PC-9 (cell line): ENCODE measurements around the gene ATP5ME. TPM values are rescaled to one million over a fixed set of nuclear protein-coding genes. Genes with fewer than 3 reads are reported as not detected.

Source experiments
- BruUV-seq: library from RNA; stranded (reverse); fragments of 400-500 nt; replicated peaks from 2 replicates; lab custom pipeline; 2021; lab: Mats Ljungman, UMichigan
- CTCF ChIA-PET: fragments of 300-600 bp; sonication (Branson Sonifier 250); formaldehyde crosslinking; loops from one replicate; lab custom pipeline; 2022; ENCODE audit warnings: antibody characterized with exemption; lab: Charles Lee
- POLR2A ChIA-PET: fragments of 300-600 bp; sonication (Branson Sonifier 250); formaldehyde crosslinking; loops from one replicate; lab custom pipeline; 2022; ENCODE audit warnings: antibody characterized with exemption; ENCODE audit not compliant: unreplicated experiment; lab: Charles Lee
- DNase-seq, 2 experiments: peaks; one replicate each; pipeline versions ENCODE4 v3.0.0 to v3.0.0-alpha.2; 2015 to 2022; ENCODE audit warnings: mixed read lengths in 1 of 2
- H2AFZ ChIP-seq: fragments of 200-600 bp; sonication (generic); 2 replicates; pipeline ENCODE4 v1.8.1; 2017; ENCODE audit warnings: antibody characterized with exemption
- H3F3A ChIP-seq: fragments of 200-600 bp; sonication (generic); 2 replicates; pipeline ENCODE4 v1.8.1; 2017; ENCODE audit warnings: antibody characterized with exemption, mild to moderate bottlenecking, low read depth; ENCODE audit not compliant: insufficient read depth
- H3K27ac ChIP-seq: fragments of 200-600 bp; sonication (generic); 2 replicates; pipeline ENCODE4 v1.6.1; 2016; ENCODE audit warnings: mixed run types
- H3K27me3 ChIP-seq: fragments of 200-600 bp; sonication (generic); 2 replicates; pipeline ENCODE4 v1.6.1; 2016; ENCODE audit warnings: low read depth, mixed run types; ENCODE audit not compliant: insufficient read depth
- H3K36me3 ChIP-seq: fragments of 200-600 bp; sonication (generic); 2 replicates; pipeline ENCODE4 v1.6.1; 2016; ENCODE audit warnings: low read depth, mixed run types
- H3K4me1 ChIP-seq: fragments of 200-600 bp; sonication (generic); replicated peaks from 2 replicates; pipeline ENCODE4 v1.6.1; 2016; ENCODE audit warnings: mixed run types; ENCODE audit not compliant: insufficient read depth
- H3K4me2 ChIP-seq: fragments of 200-600 bp; sonication (generic); 2 replicates; pipeline ENCODE4 v1.6.1; 2017; ENCODE audit warnings: mixed run types
- H3K4me3 ChIP-seq: fragments of 200-600 bp; sonication (generic); 2 replicates; pipeline ENCODE4 v1.6.1; 2016; ENCODE audit warnings: mixed run types
- H3K79me2 ChIP-seq: fragments of 200-600 bp; sonication (generic); 2 replicates; pipeline ENCODE4 v1.6.1; 2017; ENCODE audit warnings: low read depth, mixed run types
- H3K9me2 ChIP-seq: fragments of 200-600 bp; sonication (generic); 2 replicates; pipeline ENCODE4 v1.8.1; 2017; ENCODE audit warnings: mild to moderate bottlenecking; ENCODE audit not compliant: insufficient read depth
- H3K9me3 ChIP-seq: fragments of 200-600 bp; sonication (generic); 2 replicates; pipeline ENCODE4 v1.8.1; 2016; ENCODE audit warnings: low read depth; ENCODE audit not compliant: insufficient read depth
- H4K20me1 ChIP-seq: fragments of 200-600 bp; sonication (generic); 2 replicates; pipeline ENCODE4 v1.8.1; 2017; ENCODE audit not compliant: insufficient read depth
- CTCF ChIP-seq: fragments of 200-600 bp; sonication (generic); conservative IDR thresholded peaks from 2 replicates; pipeline ENCODE4 v1.6.1; 2017; ENCODE audit warnings: mixed run types, antibody characterized with exemption, mild to moderate bottlenecking, moderate library complexity
- EZH2 ChIP-seq: fragments of 200-600 bp; sonication (generic); IDR thresholded peaks from 2 replicates; pipeline ENCODE4 v1.8.0; 2017; ENCODE audit warnings: antibody characterized with exemption, low read depth
- intact Hi-C: fragments of 100-400 bp; cut with micrococcal nuclease; formaldehyde crosslinking; loops from one replicate; pipeline ENCODE4 v1.10.0; 2022; ENCODE audit not compliant: unreplicated experiment
- total RNA-seq: library from RNA; stranded (reverse); gene quantifications from 2 replicates; pipeline ENCODE4 v1.2.3, GENCODE V29; 2021

Gene ATP5ME
- total RNA-seq, 1 experiment from 2014 or later: 334 TPM

GRCh38 chr4:658681-659667 is 15.1 kb downstream of the ATP5ME start:
- intact Hi-C loops: no loop called here
- CTCF ChIA-PET: no interaction called here
- Histone ChIP-seq H3K27me3 (peaks cover 19% of the 10 kb centered on the region; the same call in 1 of the 2 replicates), H3K9me3 (no peaks in the 10 kb centered on the region), H3K36me3 (no peaks in the 10 kb centered on the region), H3K9me2 (no peaks in the 10 kb centered on the region), H3K4me1 (no peaks in the 10 kb centered on the region), H3K4me2 (no peak overlapping the region), H2AFZ (no peak overlapping the region), H3K4me3 (no peak overlapping the region), H3K27ac (no peak overlapping the region), H3K79me2 (no peaks in the 10 kb centered on the region), H4K20me1 (no peaks in the 10 kb centered on the region), H3F3A (no peaks in the 10 kb centered on the region)
- BruUV-seq: no TSS peak
- TF ChIP-seq CTCF: no peak
- no peak for TF ChIP-seq EZH2
- POLR2A ChIA-PET: no interaction called here
- DNase-seq: no peak

- TF ChIP-seq EZH2 (no peak), CTCF (no peak)
- POLR2A ChIA-PET: no interaction called here
- CTCF ChIA-PET: no interaction called here
- Histone ChIP-seq H3K9me2 (no peaks in the 10 kb centered on the region), H2AFZ (no peak overlapping the region), H3K36me3 (no peaks in the 10 kb centered on the region), H4K20me1 (no peaks in the 10 kb centered on the region), H3F3A (no peaks in the 10 kb centered on the region), H3K27ac (no peak overlapping the region), H3K4me1 (no peaks in the 10 kb centered on the region), H3K4me2 (no peak overlapping the region), H3K27me3 (peaks cover 29% of the 10 kb centered on the region; the same call in 1 of the 2 replicates), H3K4me3 (no peak overlapping the region), H3K79me2 (no peaks in the 10 kb centered on the region), H3K9me3 (no peaks in the 10 kb centered on the region)
- intact Hi-C loops: no loop called here
- no peak for DNase-seq
- BruUV-seq: no TSS peak
These were observed 16.0 kb downstream of the ATP5ME start for GRCh38 chr4:657834-658667.

- Histone ChIP-seq H3K9me2 (no peaks in the 10 kb centered on the region), H3K4me3 (no peak overlapping the region), H3K79me2 (no peaks in the 10 kb centered on the region), H3K36me3 (no peaks in the 10 kb centered on the region), H3K9me3 (no peaks in the 10 kb centered on the region), H2AFZ (no peak overlapping the region), H4K20me1 (no peaks in the 10 kb centered on the region), H3K4me2 (no peak overlapping the region), H3K27me3 (peaks cover 34% of the 10 kb centered on the region; the same call in 1 of the 2 replicates), H3K27ac (no peak overlapping the region), H3K4me1 (no peaks in the 10 kb centered on the region), H3F3A (no peaks in the 10 kb centered on the region)
- ChIA-PET POLR2A (no interaction called here), CTCF (no interaction called here)
- no TSS peak for BruUV-seq
- intact Hi-C loops: no loop called here
- DNase-seq: no peak
- TF ChIP-seq EZH2: no peak
- TF ChIP-seq CTCF: no peak
These were observed 16.7 kb downstream of the ATP5ME start for GRCh38 chr4:657338-657833.
